ENCODE data around the gene ACVR2A. TPM values are rescaled to one million over a fixed set of nuclear protein-coding genes. Genes with fewer than 3 reads are reported as not detected.

ACVR2A gene
- total and polyA plus RNA-seq, 2 donors (not counting 1 experiment from before 2014, with no cell fraction given), result 0.91 to 2.0 TPM

GRCh38 chr2:147806846-147807245 is 38.0 kb upstream of the ACVR2A start:
- TF ChIP-seq EZH2 (IDR thresholded peaks at IDR 0.05; ENCODE audit: borderline replicate concordance, insufficient read depth, low read depth, low read length, poor library complexity, severe bottlenecking), result no peak
- TF ChIP-seq, protein P1, sequence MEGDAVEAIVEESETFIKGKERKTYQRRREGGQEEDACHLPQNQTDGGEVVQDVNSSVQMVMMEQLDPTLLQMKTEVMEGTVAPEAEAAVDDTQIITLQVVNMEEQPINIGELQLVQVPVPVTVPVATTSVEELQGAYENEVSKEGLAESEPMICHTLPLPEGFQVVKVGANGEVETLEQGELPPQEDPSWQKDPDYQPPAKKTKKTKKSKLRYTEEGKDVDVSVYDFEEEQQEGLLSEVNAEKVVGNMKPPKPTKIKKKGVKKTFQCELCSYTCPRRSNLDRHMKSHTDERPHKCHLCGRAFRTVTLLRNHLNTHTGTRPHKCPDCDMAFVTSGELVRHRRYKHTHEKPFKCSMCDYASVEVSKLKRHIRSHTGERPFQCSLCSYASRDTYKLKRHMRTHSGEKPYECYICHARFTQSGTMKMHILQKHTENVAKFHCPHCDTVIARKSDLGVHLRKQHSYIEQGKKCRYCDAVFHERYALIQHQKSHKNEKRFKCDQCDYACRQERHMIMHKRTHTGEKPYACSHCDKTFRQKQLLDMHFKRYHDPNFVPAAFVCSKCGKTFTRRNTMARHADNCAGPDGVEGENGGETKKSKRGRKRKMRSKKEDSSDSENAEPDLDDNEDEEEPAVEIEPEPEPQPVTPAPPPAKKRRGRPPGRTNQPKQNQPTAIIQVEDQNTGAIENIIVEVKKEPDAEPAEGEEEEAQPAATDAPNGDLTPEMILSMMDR (IDR thresholded peaks at IDR 0.05), result no peak
- ChIA-PET CTCF (no interaction called here), POLR2A (no interaction called here)
- Histone ChIP-seq H2AFZ (ENCODE audit: insufficient read depth, low read depth, low read length, poor library complexity, severe bottlenecking) (no peak overlapping the region), H3K79me2 (ENCODE audit: control insufficient read depth, insufficient read depth, low read length) (no peaks in the 10 kb centered on the region), H4K20me1 (ENCODE audit: control insufficient read depth, insufficient read depth, low read length, poor library complexity, severe bottlenecking) (no peaks in the 10 kb centered on the region), H3K9ac (ENCODE audit: low read length) (no peak overlapping the region), H3K9me3 (ENCODE audit: control extremely low read depth in 1 of 3, control insufficient read depth in 2 of 3, insufficient read depth in 1 of 3, low read length in 2 of 3) (no peaks in the 10 kb centered on the region), H3K27ac (ENCODE audit: low read length in 2 of 2) (no peak overlapping the region), H3K4me3 (ENCODE audit: control extremely low read depth in 1 of 5, extremely low read depth in 1 of 5, insufficient read depth in 1 of 5, low read depth in 2 of 5, low read length in 4 of 5) (no peak overlapping the region), H3K4me1 (ENCODE audit: control insufficient read depth in 2 of 2, insufficient read depth in 2 of 2, low read length in 2 of 2) (no peaks in the 10 kb centered on the region), H3K36me3 (replicated peaks in 1 of 2; ENCODE audit: control extremely low read depth in 1 of 2, control insufficient read depth in 1 of 2, extremely low read depth in 1 of 2, insufficient read depth in 2 of 2, low read length in 1 of 2) (no peaks in the 10 kb centered on the region), H3K27me3 (replicated peaks in 1 of 4; ENCODE audit: control extremely low read depth in 1 of 4, control insufficient read depth in 3 of 4, insufficient read depth in 4 of 4, low read length in 3 of 4) (peaks cover 0 to 4% (median 0%) of the 10 kb centered on the region in 4 experiments), H3K4me2 (replicated peaks; ENCODE audit: low read depth, low read length, poor library complexity, severe bottlenecking) (no peak overlapping the region)
- no peak for ATAC-seq (ENCODE audit: low read depth)
- 80% methylated on average over 1 of the region's 1 CpG for WGBS (ENCODE audit: insufficient coverage)
- intact Hi-C loops (cut with micrococcal nuclease), result no loop called here
- DNase-seq, result no peak
- H3K4me3 Mint-ChIP-seq, result no peak overlapping the region
- no peaks in the 10 kb centered on the region for H3K4me1 Mint-ChIP-seq
- no peaks in the 10 kb centered on the region for H3K9me3 Mint-ChIP-seq (ENCODE audit: insufficient read depth)
- no peak overlapping the region for H3K27ac Mint-ChIP-seq
- peaks cover 11% of the 10 kb centered on the region for H3K27me3 Mint-ChIP-seq

DNA sequence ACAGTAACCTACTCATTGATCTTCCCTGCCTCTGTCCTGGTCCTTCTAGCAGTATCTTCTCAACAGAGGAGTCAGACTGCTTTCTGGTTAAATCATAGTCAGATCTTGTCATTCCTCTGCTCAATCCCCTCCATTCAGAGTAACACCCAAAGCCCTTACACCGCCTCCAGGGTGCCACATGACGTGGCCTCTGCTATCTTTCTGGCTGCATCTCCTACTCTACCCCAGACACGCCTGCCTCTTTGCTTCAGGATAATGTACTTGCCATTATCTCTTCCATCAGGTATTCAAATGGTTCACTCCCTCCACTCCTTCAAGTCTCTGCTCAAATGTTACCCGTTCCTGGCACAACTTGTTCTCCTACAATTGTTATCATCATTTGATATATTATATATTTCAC is 36.3 kb upstream of the ACVR2A start:
- Histone ChIP-seq H3K9me3 (ENCODE audit: control extremely low read depth in 1 of 3, control insufficient read depth in 2 of 3, insufficient read depth in 1 of 3, low read length in 2 of 3) (no peaks in the 10 kb centered on the region), H3K4me3 (ENCODE audit: control extremely low read depth in 1 of 5, extremely low read depth in 1 of 5, insufficient read depth in 1 of 5, low read depth in 2 of 5, low read length in 4 of 5) (no peak overlapping the region), H3K27ac (ENCODE audit: low read length in 2 of 2) (no peak overlapping the region), H3K79me2 (ENCODE audit: control insufficient read depth, insufficient read depth, low read length) (no peaks in the 10 kb centered on the region), H3K36me3 (replicated peaks in 1 of 2; ENCODE audit: control extremely low read depth in 1 of 2, control insufficient read depth in 1 of 2, extremely low read depth in 1 of 2, insufficient read depth in 2 of 2, low read length in 1 of 2) (no peaks in the 10 kb centered on the region), H4K20me1 (ENCODE audit: control insufficient read depth, insufficient read depth, low read length, poor library complexity, severe bottlenecking) (no peaks in the 10 kb centered on the region), H3K4me1 (ENCODE audit: control insufficient read depth in 2 of 2, insufficient read depth in 2 of 2, low read length in 2 of 2) (no peaks in the 10 kb centered on the region), H2AFZ (ENCODE audit: insufficient read depth, low read depth, low read length, poor library complexity, severe bottlenecking) (no peak overlapping the region), H3K27me3 (replicated peaks in 1 of 4; ENCODE audit: control extremely low read depth in 1 of 4, control insufficient read depth in 3 of 4, insufficient read depth in 4 of 4, low read length in 3 of 4) (peaks cover 0 to 4% (median 0%) of the 10 kb centered on the region in 4 experiments), H3K4me2 (replicated peaks; ENCODE audit: low read depth, low read length, poor library complexity, severe bottlenecking) (no peak overlapping the region), H3K9ac (ENCODE audit: low read length) (no peak overlapping the region)
- intact Hi-C loops (cut with micrococcal nuclease), result no loop called here
- 74% methylated on average over 3 of the region's 4 CpGs for WGBS (ENCODE audit: insufficient coverage)
- ATAC-seq (ENCODE audit: low read depth) (no peak), DNase-seq (no peak)
- POLR2A ChIA-PET, result no interaction called here
- Mint-ChIP-seq H3K4me3 (no peak overlapping the region), H3K9me3 (ENCODE audit: insufficient read depth) (no peaks in the 10 kb centered on the region), H3K4me1 (no peaks in the 10 kb centered on the region), H3K27me3 (peaks cover 14% of the 10 kb centered on the region), H3K27ac (no peak overlapping the region)
- CTCF ChIA-PET, result no interaction called here
- TF ChIP-seq, protein P1 (IDR thresholded peaks at IDR 0.05), result no peak
- TF ChIP-seq EZH2 (IDR thresholded peaks at IDR 0.05; ENCODE audit: borderline replicate concordance, insufficient read depth, low read depth, low read length, poor library complexity, severe bottlenecking), result no peak
